GM23338 (cell line): ENCODE results near the gene PPFIA2. TPM values are rescaled to one million over a fixed set of nuclear protein-coding genes. Genes with fewer than 3 reads are reported as not detected.

Experiments used
- ATAC-seq: fragments of 200-7000 bp; cut with Tn5 transposase; 3 replicates; pipeline ENCODE4 v1.9.1; 2020
- DNase-seq: peaks from one replicate; pipeline ENCODE4 v3.0.0-alpha.2; 2015; ENCODE audit warnings: low spot score
- H2AFZ ChIP-seq: fragments of 200-600 bp; sonication (generic); 2 replicates; pipeline ENCODE4 v1.8.0; 2016; ENCODE audit warnings: antibody characterized with exemption, mild to moderate bottlenecking, moderate library complexity
- H3F3A ChIP-seq: fragments of 200-600 bp; sonication (generic); replicated peaks from 2 replicates; pipeline ENCODE4 v1.8.0; 2017; ENCODE audit warnings: antibody characterized with exemption, mixed run types, low read depth
- H3K27ac ChIP-seq: fragments of 200-600 bp; sonication (generic); 2 replicates; pipeline ENCODE4 v1.6.1; 2016; ENCODE audit warnings: low read depth
- H3K27me3 ChIP-seq: fragments of 200-600 bp; sonication (generic); 2 replicates; pipeline ENCODE4 v1.8.0; 2016; ENCODE audit warnings: mild to moderate bottlenecking, mixed run types, moderate library complexity; ENCODE audit not compliant: insufficient read depth
- H3K36me3 ChIP-seq: fragments of 200-600 bp; sonication (generic); 2 replicates; pipeline ENCODE4 v1.8.0; 2016; ENCODE audit warnings: mild to moderate bottlenecking; ENCODE audit not compliant: insufficient read depth
- H3K4me1 ChIP-seq: fragments of 200-600 bp; sonication (generic); 2 replicates; pipeline ENCODE4 v1.8.0; 2016; ENCODE audit warnings: mild to moderate bottlenecking, moderate library complexity; ENCODE audit not compliant: insufficient read depth
- H3K4me2 ChIP-seq: fragments of 200-600 bp; sonication (generic); 2 replicates; pipeline ENCODE4 v1.7.1; 2017; ENCODE audit warnings: mixed run types
- H3K4me3 ChIP-seq: fragments of 200-600 bp; sonication (generic); 2 replicates; pipeline ENCODE4 v1.6.1; 2016; ENCODE audit warnings: mixed run types
- H3K79me2 ChIP-seq: fragments of 200-600 bp; sonication (generic); replicated peaks from 2 replicates; pipeline ENCODE4 v1.8.0; 2017; ENCODE audit warnings: mild to moderate bottlenecking; ENCODE audit not compliant: insufficient read depth
- H3K9me2 ChIP-seq: fragments of 200-600 bp; sonication (generic); 2 replicates; pipeline ENCODE4 v1.8.0; 2017; ENCODE audit not compliant: insufficient read depth
- H4K20me1 ChIP-seq: fragments of 200-600 bp; sonication (generic); replicated peaks from 2 replicates; pipeline ENCODE4 v1.8.0; 2017; ENCODE audit warnings: mild to moderate bottlenecking; ENCODE audit not compliant: insufficient read depth
- H3K27ac Mint-ChIP-seq: 2 replicates; pipeline ENCODE4 v1.8.0; 2020; ENCODE audit warnings: inconsistent platforms, mild to moderate bottlenecking, moderate library complexity, mixed read lengths
- H3K27me3 Mint-ChIP-seq: 3 replicates; pipeline ENCODE4 v1.8.0; 2022; ENCODE audit warnings: low read depth, mild to moderate bottlenecking, moderate library complexity, mixed read lengths, inconsistent platforms; ENCODE audit not compliant: insufficient read depth, poor library complexity
- H3K36me3 Mint-ChIP-seq: 3 replicates; pipeline ENCODE4 v1.8.0; 2021; ENCODE audit warnings: low read depth, mild to moderate bottlenecking, inconsistent platforms, moderate library complexity, mixed read lengths
- H3K4me1 Mint-ChIP-seq: 3 replicates; pipeline ENCODE4 v1.8.0; 2020; ENCODE audit warnings: mild to moderate bottlenecking, inconsistent platforms, mixed read lengths
- H3K4me3 Mint-ChIP-seq: 3 replicates; pipeline ENCODE4 v1.8.0; 2021; ENCODE audit warnings: moderate library complexity, mild to moderate bottlenecking, inconsistent platforms, mixed read lengths
- H3K9me3 Mint-ChIP-seq: 3 replicates; pipeline ENCODE4 v1.8.0; 2020; ENCODE audit warnings: moderate library complexity, mild to moderate bottlenecking, inconsistent platforms, mixed read lengths
- CREB1 ChIP-seq: fragments of 250-450 bp; sonication (Bioruptor Pico); IDR thresholded peaks from 2 replicates; pipeline ENCODE4 v1.5.0; 2020; ENCODE audit warnings: low read depth, mild to moderate bottlenecking, moderate library complexity
- CTCF ChIP-seq, 2 experiments: fragments of 200-600 bp in 1 of 2; sonication (generic) in 1 of 2; conservative IDR thresholded peaks; 2 replicates each; pipeline versions ENCODE4 v1.5.1 to v1.6.1; 2016 to 2017; ENCODE audit warnings: antibody characterized with exemption in 2 of 2, low read depth in 2 of 2, mild to moderate bottlenecking in 2 of 2, moderate library complexity in 1 of 2
- ETS1 ChIP-seq: IDR thresholded peaks from 2 replicates; pipeline ENCODE4 v1.6.1; 2016; ENCODE audit warnings: antibody characterized with exemption
- EZH2 ChIP-seq: fragments of 200-600 bp; sonication (generic); IDR thresholded peaks from one replicate; pipeline ENCODE4 v1.8.0; 2017; ENCODE audit warnings: antibody characterized with exemption, mild to moderate bottlenecking, low read depth; ENCODE audit not compliant: unreplicated experiment
- EZH2phosphoT487 ChIP-seq: fragments of 200-600 bp; sonication (generic); IDR thresholded peaks from one replicate; pipeline ENCODE4 v1.8.1; 2018; ENCODE audit warnings: antibody characterized with exemption; ENCODE audit not compliant: unreplicated experiment
- JUNB ChIP-seq: IDR thresholded peaks from one replicate; pipeline ENCODE4 v1.6.1; 2016; ENCODE audit warnings: antibody characterized with exemption; ENCODE audit not compliant: unreplicated experiment
- NANOG ChIP-seq: IDR thresholded peaks from 2 replicates; pipeline ENCODE4 v1.6.1; 2016; ENCODE audit warnings: antibody characterized with exemption, borderline replicate concordance
- POLR2AphosphoS5 ChIP-seq: IDR thresholded peaks from 2 replicates; pipeline ENCODE4 v1.6.1; 2016; ENCODE audit warnings: antibody characterized with exemption, low read depth
- REST ChIP-seq: IDR thresholded peaks from one replicate; pipeline ENCODE4 v1.6.1; 2018; ENCODE audit warnings: antibody characterized with exemption; ENCODE audit not compliant: unreplicated experiment
- STAT1 ChIP-seq: IDR thresholded peaks from one replicate; pipeline ENCODE4 v1.6.1; 2016; ENCODE audit warnings: antibody characterized with exemption; ENCODE audit not compliant: unreplicated experiment
- ZNF114 ChIP-seq: fragments of 250-450 bp; sonication (Bioruptor Pico); IDR thresholded peaks from 2 replicates; pipeline ENCODE4 v1.5.0; 2020; ENCODE audit warnings: mild to moderate bottlenecking, moderate library complexity
- ZNF331 ChIP-seq: fragments of 250-450 bp; sonication (Bioruptor Pico); IDR thresholded peaks from 2 replicates; pipeline ENCODE4 v1.5.0; 2020; ENCODE audit warnings: low read depth, mild to moderate bottlenecking, moderate library complexity
- ZNF462 ChIP-seq: fragments of 250-450 bp; sonication (Bioruptor Pico); IDR thresholded peaks from 2 replicates; pipeline ENCODE4 v1.5.0; 2020; ENCODE audit warnings: mild to moderate bottlenecking, moderate library complexity
- polyA plus RNA-seq: library from polyadenylated mRNA; unstranded; fragments of >200 nt; fragmentation: Nextera tagmentation; extraction: Ambion mirVana; gene quantifications from 2 replicates; pipeline ENCODE4 v1.2.1, GENCODE V29; 2016
- total RNA-seq: library from RNA; depleted of rRNA; stranded (reverse); fragments of >200 nt; shearing (Covaris generic); gene quantifications from 2 replicates; pipeline ENCODE4 v1.2.3, GENCODE V29; 2014

The PPFIA2 gene
- total and polyA plus RNA-seq, 2 experiments from 2014 or later, result 5.4 to 7.2 TPM

- no peak for ATAC-seq
- H3K27me3 Mint-ChIP-seq, result no peaks in the 10 kb centered on the region
- Histone ChIP-seq H3K4me2 (no peak overlapping the region), H3K36me3 (no peaks in the 10 kb centered on the region), H3F3A (no peaks in the 10 kb centered on the region), H3K27me3 (no peaks in the 10 kb centered on the region), H2AFZ (no peak overlapping the region), H3K4me3 (no peak overlapping the region), H3K79me2 (no peaks in the 10 kb centered on the region), H3K4me1 (no peaks in the 10 kb centered on the region), H3K27ac (no peak overlapping the region), H3K9me2 (peaks cover 3% of the 10 kb centered on the region; the same call in 1 of the 2 replicates), H4K20me1 (no peaks in the 10 kb centered on the region)
- TF ChIP-seq CTCF (conservative IDR thresholded peaks at IDR 0.05; ENCODE audit: low read depth in 2 of 2), result no peak
- no peak for TF ChIP-seq POLR2AphosphoS5
- TF ChIP-seq ZNF114 (CRISPR knock-in tag), result no peak
- no peak for TF ChIP-seq EZH2
- TF ChIP-seq NANOG, result no peak
- no peak for TF ChIP-seq ZNF331
- TF ChIP-seq REST, result no peak
- TF ChIP-seq ZNF462 (CRISPR knock-in tag), result no peak
- TF ChIP-seq EZH2phosphoT487, result no peak
- TF ChIP-seq ETS1, result no peak
- no peak for TF ChIP-seq STAT1
- no peak for TF ChIP-seq JUNB
- TF ChIP-seq CREB1 (CRISPR knock-in tag), result no peak
- no peak overlapping the region for H3K27ac Mint-ChIP-seq
- H3K4me1 Mint-ChIP-seq, result peaks cover 6% of the 10 kb centered on the region
- no peaks in the 10 kb centered on the region for H3K9me3 Mint-ChIP-seq
- H3K36me3 Mint-ChIP-seq, result no peaks in the 10 kb centered on the region
- no peak for DNase-seq
- H3K4me3 Mint-ChIP-seq, result no peak overlapping the region
These were observed 431.7 kb downstream of the PPFIA2 start for GRCh38 chr12:81327425-81327824.
